ENCODE results near the gene MCF2L. TPM values are rescaled to one million over a fixed set of nuclear protein-coding genes. Genes with fewer than 3 reads are reported as not detected.

The MCF2L gene
- total and polyA plus RNA-seq, 7 donors, result 9.1 to 40.5 (median 20.3) TPM

- Histone ChIP-seq H3K27me3 (ENCODE audit: insufficient read depth in 3 of 3, low read length in 2 of 3) (peaks cover 0 to 5% (median 0%) of the 10 kb centered on the region in 3 donors), H3K9me3 (no peaks in the 10 kb centered on the region), H3K4me1 (no peaks in the 10 kb centered on the region), H3K27ac (no peak overlapping the region), H3K36me3 (ENCODE audit: insufficient read depth in 1 of 2, low read depth in 1 of 2) (no peaks in the 10 kb centered on the region), H3K4me3 (no peak overlapping the region)
- ATAC-seq (no peak), DNase-seq (peak in 1 of 2 donors; percentile 30)
- TF ChIP-seq CTCF (IDR thresholded peaks at IDR 0.05), result no peak
- intact Hi-C loops (cut with DNase I), result no loop called here
- WGBS, 3 donors, result 91 to 96% (median 92%) methylated on average over 22 of the region's 22 CpGs
Observed at GRCh38 chr13:113058988-113059850, 90.2 kb downstream of the MCF2L start.

DNA sequence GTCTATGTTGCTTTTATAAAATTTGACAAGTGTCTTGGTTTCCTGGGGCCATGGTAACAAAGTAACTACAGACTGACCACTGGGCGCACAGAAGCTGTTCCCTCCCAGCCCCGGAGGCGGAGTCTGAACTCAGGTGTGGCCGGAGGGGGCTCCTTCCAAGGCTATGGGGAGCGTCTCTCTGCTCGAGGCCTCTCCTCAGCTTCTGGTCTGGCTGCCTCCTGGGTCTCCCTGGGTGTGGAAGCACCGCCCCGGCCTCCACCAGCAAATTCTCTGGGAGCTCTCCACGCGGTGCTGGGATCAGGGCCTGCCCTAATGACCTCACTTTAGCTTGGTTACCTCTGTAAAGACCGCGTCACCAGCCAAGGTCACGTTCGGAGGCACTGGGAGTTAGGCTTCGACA lies 90.9 kb downstream of the MCF2L start:
- Histone ChIP-seq H3K4me1 (no peaks in the 10 kb centered on the region), H3K4me3 (no peak overlapping the region), H3K36me3 (ENCODE audit: insufficient read depth in 1 of 2, low read depth in 1 of 2) (no peaks in the 10 kb centered on the region), H3K9me3 (no peaks in the 10 kb centered on the region), H3K27ac (no peak overlapping the region), H3K27me3 (ENCODE audit: insufficient read depth in 3 of 3, low read length in 2 of 3) (peaks cover 0 to 5% (median 0%) of the 10 kb centered on the region in 3 donors)
- WGBS, 3 donors, result 73 to 77% (median 76%) methylated on average over 15 of the region's 15 CpGs
- intact Hi-C loops (cut with DNase I), result no loop called here
- no peak for ATAC-seq
- peak in 1 of 2 donors; percentile 41 for DNase-seq
- no peak for TF ChIP-seq CTCF (IDR thresholded peaks at IDR 0.05)

GRCh38 chr13:113060557-113061270 lies 91.7 kb downstream of the MCF2L start:
- H3K36me3 ChIP-seq (ENCODE audit: insufficient read depth in 1 of 2, low read depth in 1 of 2), result no peaks in the 10 kb centered on the region
- intact Hi-C loops (cut with DNase I), result no loop called here
- ATAC-seq, result no peak

DNA sequence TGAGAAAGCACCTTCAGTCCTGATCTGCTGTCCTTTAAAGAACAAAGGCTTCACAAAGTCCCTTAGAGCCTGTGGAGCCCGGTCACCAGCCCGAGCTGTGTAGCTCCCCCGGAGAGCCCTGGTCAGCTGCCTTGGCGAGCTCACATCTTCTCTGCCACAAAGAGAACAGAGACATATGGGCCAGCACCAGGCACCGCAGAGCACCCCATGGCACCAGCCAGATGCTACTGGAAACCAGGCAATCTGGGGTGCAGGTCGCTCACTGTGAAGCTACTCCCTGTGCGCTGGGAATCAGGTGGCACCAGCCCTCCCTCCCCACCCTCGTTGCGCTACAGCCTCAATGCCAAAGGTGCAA lies 92.2 kb downstream of the MCF2L start:
- no peaks in the 10 kb centered on the region for H3K36me3 ChIP-seq (ENCODE audit: insufficient read depth in 1 of 2, low read depth in 1 of 2)
- no peaks in the 10 kb centered on the region for H3K9me3 ChIP-seq
- intact Hi-C loops (cut with DNase I), result no loop called here
- H3K4me3 ChIP-seq, result no peak overlapping the region
- no peak for TF ChIP-seq CTCF (IDR thresholded peaks at IDR 0.05)
- H3K27ac ChIP-seq, result no peak overlapping the region
- no peaks in the 10 kb centered on the region for H3K4me1 ChIP-seq
- H3K27me3 ChIP-seq (ENCODE audit: insufficient read depth in 3 of 3, low read length in 2 of 3), result peaks cover 0 to 6% (median 0%) of the 10 kb centered on the region in 3 donors
- peak in 1 of 2 donors; percentile 24 for DNase-seq
- ATAC-seq, result no peak
- 75 to 86% (median 77%) methylated on average over 9 of the region's 9 CpGs for WGBS, 3 donors

More at GRCh38 chr13:113060557-113061270, 91.7 kb downstream of the MCF2L start:
- 84 to 87% (median 86%) methylated on average over 33 to 34 of the region's 34 CpGs for WGBS, 3 donors
- peak in 1 of 2 donors; percentile 27 for DNase-seq
- Histone ChIP-seq H3K4me3 (no peak overlapping the region), H3K9me3 (no peaks in the 10 kb centered on the region), H3K27me3 (ENCODE audit: insufficient read depth in 3 of 3, low read length in 2 of 3) (peaks cover 0 to 3% (median 0%) of the 10 kb centered on the region in 3 donors), H3K4me1 (no peaks in the 10 kb centered on the region), H3K27ac (no peak overlapping the region)
- TF ChIP-seq CTCF (IDR thresholded peaks at IDR 0.05), result no peak

All from psoas muscle (tissue), 8 donors.